Liver (tissue), 9 donors: ENCODE measurements around the gene C6orf89. TPM values are rescaled to one million over a fixed set of nuclear protein-coding genes. Genes with fewer than 3 reads are reported as not detected.
A peak's percentile ranks its signal among the peaks of the same experiment; 100 is the strongest.

Experiments
- DNase-seq: peaks from one replicate; pipeline ENCODE4 v3.0.0-alpha.2; 2017; ENCODE audit warnings: low spot score
- H3K27ac ChIP-seq, 2 donors: one replicate each; pipeline ENCODE4 v1.7.0; 2013; ENCODE audit warnings: inconsistent platforms in 2 of 2, low read length in 2 of 2, control low read depth in 1 of 2, low read depth in 1 of 2, mild to moderate bottlenecking in 1 of 2
- H3K27me3 ChIP-seq, 4 donors: one replicate each; pipeline versions ENCODE4 v1.6.1 to v1.7.0; 2013; ENCODE audit warnings: low read length in 3 of 4, inconsistent platforms in 1 of 4, mild to moderate bottlenecking in 1 of 4, moderate library complexity in 1 of 4; ENCODE audit not compliant: control insufficient read depth in 4 of 4, insufficient read depth in 4 of 4
- H3K36me3 ChIP-seq, 4 donors: one replicate each; pipeline versions ENCODE4 v1.6.1 to v1.7.0; 2013; ENCODE audit warnings: low read length in 3 of 4, mild to moderate bottlenecking in 3 of 4, low read depth in 1 of 4, moderate library complexity in 1 of 4; ENCODE audit not compliant: control insufficient read depth in 4 of 4, insufficient read depth in 3 of 4
- H3K4me1 ChIP-seq, 4 donors: one replicate each; pipeline versions ENCODE4 v1.6.1 to v1.7.0; 2013; ENCODE audit warnings: low read length in 3 of 4, mild to moderate bottlenecking in 3 of 4, moderate library complexity in 1 of 4; ENCODE audit not compliant: control insufficient read depth in 4 of 4, insufficient read depth in 4 of 4
- H3K4me3 ChIP-seq, 3 donors: one replicate each; pipeline versions ENCODE4 v1.6.1 to v1.7.0; 2013; ENCODE audit warnings: low read length in 3 of 3, control low read depth in 1 of 3, low read depth in 1 of 3, mild to moderate bottlenecking in 1 of 3
- H3K9ac ChIP-seq, 2 donors: one replicate each; pipeline ENCODE4 v1.7.0; 2013; ENCODE audit warnings: low read length in 2 of 2, mild to moderate bottlenecking in 2 of 2, moderate library complexity in 2 of 2, control low read depth in 1 of 2, low read depth in 1 of 2
- H3K9me3 ChIP-seq, 4 donors: one replicate each; pipeline versions ENCODE4 v1.6.1 to v1.7.0; 2013; ENCODE audit warnings: low read length in 3 of 4; ENCODE audit not compliant: control insufficient read depth in 4 of 4
- EGR1 ChIP-seq, 2 donors: IDR thresholded peaks; 2 replicates each; pipeline ENCODE4 v1.6.1; 2016 to 2018; ENCODE audit warnings: antibody characterized with exemption in 2 of 2, low read depth in 2 of 2
- FOXA2 ChIP-seq: IDR thresholded peaks from 2 replicates; pipeline ENCODE4 v1.6.1; 2016; ENCODE audit warnings: antibody characterized with exemption
- HNF4G ChIP-seq: IDR thresholded peaks from 2 replicates; pipeline ENCODE4 v1.6.1; 2016; ENCODE audit warnings: antibody characterized with exemption
- NR2F2 ChIP-seq: IDR thresholded peaks from 2 replicates; pipeline ENCODE4 v1.6.1; 2016; ENCODE audit warnings: antibody characterized with exemption
- TAF1 ChIP-seq: conservative IDR thresholded peaks from 2 replicates; pipeline ENCODE4 v1.6.1; 2016; ENCODE audit warnings: antibody characterized with exemption, mild to moderate bottlenecking
- WGBS: extraction: QIAGEN DNeasy Blood & Tissue Kit; methylation state at CpG from one replicate; pipeline ENCODE4 v1.1.7; 2013; 5-methylcytosine and 5-hydroxymethylcytosine counted together
- polyA plus RNA-seq, 2 donors: library from polyadenylated mRNA; stranded (reverse) in 1 of 2; unstranded in 1 of 2; fragments of 200-250 nt in 1 of 2; fragments of >200 nt in 1 of 2; fragmentation: Nextera tagmentation in 1 of 2; extraction: Ambion mirVana in 1 of 2; gene quantifications; one replicate each; pipeline versions ENCODE4 v1.2.1 to v1.2.3, GENCODE V29; 2013 to 2015
- total RNA-seq, 2 donors: library from RNA; depleted of rRNA; stranded (reverse); fragments of >200 nt; gene quantifications; one replicate each; pipeline ENCODE4 v1.2.3, GENCODE V29; 2014
- TF ChIP-seq, protein P1 (sequence below): fragments of 150-350 bp; IDR thresholded peaks from 2 replicates; pipeline ENCODE4 v1.5.1; 2017; ENCODE audit warnings: improper control_type of control experiment, low read depth, low read length; ENCODE audit not compliant: missing input control
- TF ChIP-seq, protein P2 (sequence below): IDR thresholded peaks from 2 replicates; pipeline ENCODE4 v1.6.1; 2016; ENCODE audit warnings: antibody characterized with exemption, mild to moderate bottlenecking
- TF ChIP-seq, protein P3 (sequence below): IDR thresholded peaks from 2 replicates; pipeline ENCODE4 v1.6.1; 2016; ENCODE audit warnings: antibody characterized with exemption
- donor health status: healthy.
- donor health status: healthy.
- donor health status: healthy.
- donor health status: healthy.
- donor health status: healthy.

C6orf89 gene
- total and polyA plus RNA-seq, 4 donors, result 14.0 to 27.2 (median 21.0) TPM

DNA sequence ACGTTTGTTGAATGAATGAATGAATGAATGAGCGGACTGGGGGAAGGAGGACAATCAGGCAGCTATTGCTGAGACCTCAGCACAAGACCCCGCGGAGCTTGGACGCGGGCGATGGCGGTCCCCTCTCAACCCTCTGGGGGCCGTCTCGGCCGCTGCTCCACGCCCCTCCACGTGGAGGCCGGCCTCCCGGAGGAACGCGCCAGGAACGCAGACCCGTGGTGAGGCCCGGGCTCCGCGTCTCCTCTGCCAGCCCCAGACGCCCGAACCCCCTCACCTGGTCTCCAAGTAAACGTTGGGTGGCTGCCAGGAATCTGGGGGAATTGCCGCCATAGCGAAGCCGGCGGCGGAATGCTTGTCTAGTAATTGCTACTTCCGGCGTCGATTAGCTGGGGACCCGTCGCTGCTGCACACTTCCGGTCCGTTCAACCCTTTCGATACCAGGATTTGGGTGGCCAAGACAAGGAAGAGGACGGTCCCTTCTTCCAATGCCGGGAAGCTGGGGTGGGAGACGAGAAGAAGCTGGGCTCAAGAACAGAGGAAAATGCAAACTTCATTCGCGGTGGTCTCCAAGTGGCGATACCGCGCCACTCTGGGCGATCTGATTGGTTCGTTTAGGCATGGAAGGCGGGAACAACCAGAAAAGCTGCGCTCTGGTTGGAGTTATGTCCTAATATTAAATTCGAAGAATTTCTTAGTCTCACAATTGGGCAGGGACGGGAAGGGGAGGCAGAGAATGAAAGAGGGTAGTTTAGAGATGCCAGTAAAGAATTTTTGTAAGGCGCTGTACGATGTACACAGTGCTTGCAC, 11.1 kb upstream of the C6orf89 start, which contains the start of gene PPIL1 (continued):
- TF ChIP-seq, protein P1, sequence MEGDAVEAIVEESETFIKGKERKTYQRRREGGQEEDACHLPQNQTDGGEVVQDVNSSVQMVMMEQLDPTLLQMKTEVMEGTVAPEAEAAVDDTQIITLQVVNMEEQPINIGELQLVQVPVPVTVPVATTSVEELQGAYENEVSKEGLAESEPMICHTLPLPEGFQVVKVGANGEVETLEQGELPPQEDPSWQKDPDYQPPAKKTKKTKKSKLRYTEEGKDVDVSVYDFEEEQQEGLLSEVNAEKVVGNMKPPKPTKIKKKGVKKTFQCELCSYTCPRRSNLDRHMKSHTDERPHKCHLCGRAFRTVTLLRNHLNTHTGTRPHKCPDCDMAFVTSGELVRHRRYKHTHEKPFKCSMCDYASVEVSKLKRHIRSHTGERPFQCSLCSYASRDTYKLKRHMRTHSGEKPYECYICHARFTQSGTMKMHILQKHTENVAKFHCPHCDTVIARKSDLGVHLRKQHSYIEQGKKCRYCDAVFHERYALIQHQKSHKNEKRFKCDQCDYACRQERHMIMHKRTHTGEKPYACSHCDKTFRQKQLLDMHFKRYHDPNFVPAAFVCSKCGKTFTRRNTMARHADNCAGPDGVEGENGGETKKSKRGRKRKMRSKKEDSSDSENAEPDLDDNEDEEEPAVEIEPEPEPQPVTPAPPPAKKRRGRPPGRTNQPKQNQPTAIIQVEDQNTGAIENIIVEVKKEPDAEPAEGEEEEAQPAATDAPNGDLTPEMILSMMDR, result no peak
- TF ChIP-seq TAF1, result peak; percentile 93
- TF ChIP-seq, protein P2, sequence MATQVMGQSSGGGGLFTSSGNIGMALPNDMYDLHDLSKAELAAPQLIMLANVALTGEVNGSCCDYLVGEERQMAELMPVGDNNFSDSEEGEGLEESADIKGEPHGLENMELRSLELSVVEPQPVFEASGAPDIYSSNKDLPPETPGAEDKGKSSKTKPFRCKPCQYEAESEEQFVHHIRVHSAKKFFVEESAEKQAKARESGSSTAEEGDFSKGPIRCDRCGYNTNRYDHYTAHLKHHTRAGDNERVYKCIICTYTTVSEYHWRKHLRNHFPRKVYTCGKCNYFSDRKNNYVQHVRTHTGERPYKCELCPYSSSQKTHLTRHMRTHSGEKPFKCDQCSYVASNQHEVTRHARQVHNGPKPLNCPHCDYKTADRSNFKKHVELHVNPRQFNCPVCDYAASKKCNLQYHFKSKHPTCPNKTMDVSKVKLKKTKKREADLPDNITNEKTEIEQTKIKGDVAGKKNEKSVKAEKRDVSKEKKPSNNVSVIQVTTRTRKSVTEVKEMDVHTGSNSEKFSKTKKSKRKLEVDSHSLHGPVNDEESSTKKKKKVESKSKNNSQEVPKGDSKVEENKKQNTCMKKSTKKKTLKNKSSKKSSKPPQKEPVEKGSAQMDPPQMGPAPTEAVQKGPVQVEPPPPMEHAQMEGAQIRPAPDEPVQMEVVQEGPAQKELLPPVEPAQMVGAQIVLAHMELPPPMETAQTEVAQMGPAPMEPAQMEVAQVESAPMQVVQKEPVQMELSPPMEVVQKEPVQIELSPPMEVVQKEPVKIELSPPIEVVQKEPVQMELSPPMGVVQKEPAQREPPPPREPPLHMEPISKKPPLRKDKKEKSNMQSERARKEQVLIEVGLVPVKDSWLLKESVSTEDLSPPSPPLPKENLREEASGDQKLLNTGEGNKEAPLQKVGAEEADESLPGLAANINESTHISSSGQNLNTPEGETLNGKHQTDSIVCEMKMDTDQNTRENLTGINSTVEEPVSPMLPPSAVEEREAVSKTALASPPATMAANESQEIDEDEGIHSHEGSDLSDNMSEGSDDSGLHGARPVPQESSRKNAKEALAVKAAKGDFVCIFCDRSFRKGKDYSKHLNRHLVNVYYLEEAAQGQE, result peak; percentile 39
- TF ChIP-seq FOXA2, result no peak

DNA sequence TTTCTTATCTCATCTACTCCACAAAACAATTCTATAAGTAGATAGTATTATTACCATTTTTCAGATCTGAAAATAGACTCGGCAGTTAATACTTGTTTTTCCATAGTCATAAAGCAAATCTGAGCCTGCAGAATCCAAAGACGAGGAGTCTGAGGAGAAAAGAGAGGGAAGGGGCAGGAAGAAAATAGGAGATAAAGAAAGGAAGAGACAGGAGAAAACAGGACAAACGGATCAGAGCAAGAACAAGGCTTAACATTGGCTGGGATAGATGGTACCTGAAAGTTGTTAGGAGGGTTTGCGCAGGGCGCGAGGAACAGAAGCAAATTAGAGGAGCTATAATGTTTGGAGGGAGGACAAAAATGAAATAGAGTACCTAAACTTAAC, 10.5 kb upstream of the C6orf89 start:
- 32% methylated on average over 6 of the region's 6 CpGs for WGBS
- peak overlapping the region; percentile 86 to 91 (median 91) for H3K4me3 ChIP-seq
- H3K9me3 ChIP-seq, result no peaks in the 10 kb centered on the region
- TF ChIP-seq, protein P2, result no peak
- TF ChIP-seq, protein P1, result no peak
- TF ChIP-seq TAF1 (no peak), EGR1 (IDR thresholded peaks at IDR 0.05; ENCODE audit: low read depth in 2 of 2) (no peak), HNF4G (no peak), NR2F2 (no peak)
- TF ChIP-seq, protein P3, sequence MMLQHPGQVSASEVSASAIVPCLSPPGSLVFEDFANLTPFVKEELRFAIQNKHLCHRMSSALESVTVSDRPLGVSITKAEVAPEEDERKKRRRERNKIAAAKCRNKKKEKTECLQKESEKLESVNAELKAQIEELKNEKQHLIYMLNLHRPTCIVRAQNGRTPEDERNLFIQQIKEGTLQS, result no peak
- no peak for DNase-seq
- H3K9ac ChIP-seq, result peak overlapping the region in 1 of 2 donors; percentile 92
- peaks cover 0 to 4% (median 0%) of the 10 kb centered on the region in 4 donors for H3K27me3 ChIP-seq
- peaks cover 3 to 21% (median 12%) of the 10 kb centered on the region in 4 donors for H3K4me1 ChIP-seq
- H3K36me3 ChIP-seq, result no peaks in the 10 kb centered on the region
- no peak overlapping the region for H3K27ac ChIP-seq
